ENCODE data around the gene CDH11. TPM values are rescaled to one million over a fixed set of nuclear protein-coding genes. Genes with fewer than 3 reads are reported as not detected.

The CDH11 gene
- total and polyA plus RNA-seq, 2 experiments from 2014 or later = 3.5 to 19.6 TPM

DNA sequence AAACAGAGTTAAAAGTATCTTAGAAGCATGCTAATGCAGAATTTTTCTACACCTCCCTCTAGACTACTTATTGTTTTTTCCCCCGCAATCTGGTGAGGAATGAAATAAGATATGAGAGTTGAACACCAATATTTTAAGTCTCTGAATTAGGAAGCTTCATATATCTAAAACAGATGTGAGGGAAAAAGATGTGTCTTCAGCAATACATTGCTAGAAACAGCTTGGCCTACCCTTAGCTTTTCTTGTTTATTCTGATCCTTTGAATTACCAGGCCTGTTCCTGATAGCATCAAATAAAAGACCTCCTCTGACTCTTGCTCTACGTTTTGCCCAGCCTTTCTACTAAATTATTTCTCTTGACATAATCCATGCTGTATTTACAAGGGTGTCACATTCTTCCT lies 221.8 kb downstream of the CDH11 start:
- ATAC-seq (no peak), DNase-seq (ENCODE audit: low spot score) (no peak)
- Histone ChIP-seq H3K27me3 (ENCODE audit: insufficient read depth) (no peaks in the 10 kb centered on the region), H3K79me2 (replicated peaks; ENCODE audit: insufficient read depth) (no peaks in the 10 kb centered on the region), H4K20me1 (replicated peaks; ENCODE audit: insufficient read depth) (no peaks in the 10 kb centered on the region), H3K4me1 (ENCODE audit: insufficient read depth) (no peaks in the 10 kb centered on the region), H3K36me3 (ENCODE audit: insufficient read depth) (no peaks in the 10 kb centered on the region), H3K4me3 (no peak overlapping the region), H3K27ac (ENCODE audit: low read depth) (no peak overlapping the region), H3K9me2 (ENCODE audit: insufficient read depth) (peaks cover 6% of the 10 kb centered on the region), H2AFZ (0 out of 2 replicates have a peak overlapping the region, but pooled peaks have one; percentile 8), H3F3A (replicated peaks; ENCODE audit: low read depth) (no peaks in the 10 kb centered on the region), H3K4me2 (no peak overlapping the region)
- Mint-ChIP-seq H3K4me1 (no peaks in the 10 kb centered on the region), H3K4me3 (no peak overlapping the region), H3K27me3 (ENCODE audit: insufficient read depth, low read depth, poor library complexity) (no peaks in the 10 kb centered on the region), H3K36me3 (ENCODE audit: low read depth) (no peaks in the 10 kb centered on the region), H3K9me3 (no peaks in the 10 kb centered on the region), H3K27ac (no peak overlapping the region)
- TF ChIP-seq, protein P1, sequence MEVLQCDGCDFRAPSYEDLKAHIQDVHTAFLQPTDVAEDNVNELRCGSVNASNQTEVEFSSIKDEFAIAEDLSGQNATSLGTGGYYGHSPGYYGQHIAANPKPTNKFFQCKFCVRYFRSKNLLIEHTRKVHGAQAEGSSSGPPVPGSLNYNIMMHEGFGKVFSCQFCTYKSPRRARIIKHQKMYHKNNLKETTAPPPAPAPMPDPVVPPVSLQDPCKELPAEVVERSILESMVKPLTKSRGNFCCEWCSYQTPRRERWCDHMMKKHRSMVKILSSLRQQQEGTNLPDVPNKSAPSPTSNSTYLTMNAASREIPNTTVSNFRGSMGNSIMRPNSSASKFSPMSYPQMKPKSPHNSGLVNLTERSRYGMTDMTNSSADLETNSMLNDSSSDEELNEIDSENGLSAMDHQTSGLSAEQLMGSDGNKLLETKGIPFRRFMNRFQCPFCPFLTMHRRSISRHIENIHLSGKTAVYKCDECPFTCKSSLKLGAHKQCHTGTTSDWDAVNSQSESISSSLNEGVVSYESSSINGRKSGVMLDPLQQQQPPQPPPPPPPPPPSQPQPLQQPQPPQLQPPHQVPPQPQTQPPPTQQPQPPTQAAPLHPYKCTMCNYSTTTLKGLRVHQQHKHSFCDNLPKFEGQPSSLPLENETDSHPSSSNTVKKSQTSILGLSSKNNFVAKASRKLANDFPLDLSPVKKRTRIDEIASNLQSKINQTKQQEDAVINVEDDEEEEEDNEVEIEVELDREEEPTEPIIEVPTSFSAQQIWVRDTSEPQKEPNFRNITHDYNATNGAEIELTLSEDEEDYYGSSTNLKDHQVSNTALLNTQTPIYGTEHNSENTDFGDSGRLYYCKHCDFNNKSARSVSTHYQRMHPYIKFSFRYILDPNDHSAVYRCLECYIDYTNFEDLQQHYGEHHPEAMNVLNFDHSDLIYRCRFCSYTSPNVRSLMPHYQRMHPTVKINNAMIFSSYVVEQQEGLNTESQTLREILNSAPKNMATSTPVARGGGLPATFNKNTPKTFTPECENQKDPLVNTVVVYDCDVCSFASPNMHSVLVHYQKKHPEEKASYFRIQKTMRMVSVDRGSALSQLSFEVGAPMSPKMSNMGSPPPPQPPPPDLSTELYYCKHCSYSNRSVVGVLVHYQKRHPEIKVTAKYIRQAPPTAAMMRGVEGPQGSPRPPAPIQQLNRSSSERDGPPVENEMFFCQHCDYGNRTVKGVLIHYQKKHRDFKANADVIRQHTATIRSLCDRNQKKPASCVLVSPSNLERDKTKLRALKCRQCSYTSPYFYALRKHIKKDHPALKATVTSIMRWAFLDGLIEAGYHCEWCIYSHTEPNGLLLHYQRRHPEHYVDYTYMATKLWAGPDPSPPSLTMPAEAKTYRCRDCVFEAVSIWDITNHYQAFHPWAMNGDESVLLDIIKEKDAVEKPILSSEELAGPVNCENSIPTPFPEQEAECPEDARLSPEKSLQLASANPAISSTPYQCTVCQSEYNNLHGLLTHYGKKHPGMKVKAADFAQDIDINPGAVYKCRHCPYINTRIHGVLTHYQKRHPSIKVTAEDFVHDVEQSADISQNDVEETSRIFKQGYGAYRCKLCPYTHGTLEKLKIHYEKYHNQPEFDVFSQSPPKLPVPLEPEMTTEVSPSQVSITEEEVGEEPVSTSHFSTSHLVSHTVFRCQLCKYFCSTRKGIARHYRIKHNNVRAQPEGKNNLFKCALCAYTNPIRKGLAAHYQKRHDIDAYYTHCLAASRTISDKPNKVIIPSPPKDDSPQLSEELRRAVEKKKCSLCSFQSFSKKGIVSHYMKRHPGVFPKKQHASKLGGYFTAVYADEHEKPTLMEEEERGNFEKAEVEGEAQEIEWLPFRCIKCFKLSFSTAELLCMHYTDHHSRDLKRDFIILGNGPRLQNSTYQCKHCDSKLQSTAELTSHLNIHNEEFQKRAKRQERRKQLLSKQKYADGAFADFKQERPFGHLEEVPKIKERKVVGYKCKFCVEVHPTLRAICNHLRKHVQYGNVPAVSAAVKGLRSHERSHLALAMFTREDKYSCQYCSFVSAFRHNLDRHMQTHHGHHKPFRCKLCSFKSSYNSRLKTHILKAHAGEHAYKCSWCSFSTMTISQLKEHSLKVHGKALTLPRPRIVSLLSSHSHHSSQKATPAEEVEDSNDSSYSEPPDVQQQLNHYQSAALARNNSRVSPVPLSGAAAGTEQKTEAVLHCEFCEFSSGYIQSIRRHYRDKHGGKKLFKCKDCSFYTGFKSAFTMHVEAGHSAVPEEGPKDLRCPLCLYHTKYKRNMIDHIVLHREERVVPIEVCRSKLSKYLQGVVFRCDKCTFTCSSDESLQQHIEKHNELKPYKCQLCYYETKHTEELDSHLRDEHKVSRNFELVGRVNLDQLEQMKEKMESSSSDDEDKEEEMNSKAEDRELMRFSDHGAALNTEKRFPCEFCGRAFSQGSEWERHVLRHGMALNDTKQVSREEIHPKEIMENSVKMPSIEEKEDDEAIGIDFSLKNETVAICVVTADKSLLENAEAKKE (CRISPR knock-in tag; IDR thresholded peaks at IDR 0.05) = no peak
- TF ChIP-seq EZH2phosphoT487 (IDR thresholded peaks at IDR 0.05; ENCODE audit: unreplicated experiment) = no peak
- no peak for TF ChIP-seq NANOG (IDR thresholded peaks at IDR 0.05; ENCODE audit: borderline replicate concordance)
- TF ChIP-seq, protein P2, sequence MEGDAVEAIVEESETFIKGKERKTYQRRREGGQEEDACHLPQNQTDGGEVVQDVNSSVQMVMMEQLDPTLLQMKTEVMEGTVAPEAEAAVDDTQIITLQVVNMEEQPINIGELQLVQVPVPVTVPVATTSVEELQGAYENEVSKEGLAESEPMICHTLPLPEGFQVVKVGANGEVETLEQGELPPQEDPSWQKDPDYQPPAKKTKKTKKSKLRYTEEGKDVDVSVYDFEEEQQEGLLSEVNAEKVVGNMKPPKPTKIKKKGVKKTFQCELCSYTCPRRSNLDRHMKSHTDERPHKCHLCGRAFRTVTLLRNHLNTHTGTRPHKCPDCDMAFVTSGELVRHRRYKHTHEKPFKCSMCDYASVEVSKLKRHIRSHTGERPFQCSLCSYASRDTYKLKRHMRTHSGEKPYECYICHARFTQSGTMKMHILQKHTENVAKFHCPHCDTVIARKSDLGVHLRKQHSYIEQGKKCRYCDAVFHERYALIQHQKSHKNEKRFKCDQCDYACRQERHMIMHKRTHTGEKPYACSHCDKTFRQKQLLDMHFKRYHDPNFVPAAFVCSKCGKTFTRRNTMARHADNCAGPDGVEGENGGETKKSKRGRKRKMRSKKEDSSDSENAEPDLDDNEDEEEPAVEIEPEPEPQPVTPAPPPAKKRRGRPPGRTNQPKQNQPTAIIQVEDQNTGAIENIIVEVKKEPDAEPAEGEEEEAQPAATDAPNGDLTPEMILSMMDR (conservative IDR thresholded peaks at IDR 0.05; ENCODE audit: low read depth in 2 of 2) = no peak
- no peak for TF ChIP-seq CREB1 (CRISPR knock-in tag; IDR thresholded peaks at IDR 0.05; ENCODE audit: low read depth)
- TF ChIP-seq, protein P3, sequence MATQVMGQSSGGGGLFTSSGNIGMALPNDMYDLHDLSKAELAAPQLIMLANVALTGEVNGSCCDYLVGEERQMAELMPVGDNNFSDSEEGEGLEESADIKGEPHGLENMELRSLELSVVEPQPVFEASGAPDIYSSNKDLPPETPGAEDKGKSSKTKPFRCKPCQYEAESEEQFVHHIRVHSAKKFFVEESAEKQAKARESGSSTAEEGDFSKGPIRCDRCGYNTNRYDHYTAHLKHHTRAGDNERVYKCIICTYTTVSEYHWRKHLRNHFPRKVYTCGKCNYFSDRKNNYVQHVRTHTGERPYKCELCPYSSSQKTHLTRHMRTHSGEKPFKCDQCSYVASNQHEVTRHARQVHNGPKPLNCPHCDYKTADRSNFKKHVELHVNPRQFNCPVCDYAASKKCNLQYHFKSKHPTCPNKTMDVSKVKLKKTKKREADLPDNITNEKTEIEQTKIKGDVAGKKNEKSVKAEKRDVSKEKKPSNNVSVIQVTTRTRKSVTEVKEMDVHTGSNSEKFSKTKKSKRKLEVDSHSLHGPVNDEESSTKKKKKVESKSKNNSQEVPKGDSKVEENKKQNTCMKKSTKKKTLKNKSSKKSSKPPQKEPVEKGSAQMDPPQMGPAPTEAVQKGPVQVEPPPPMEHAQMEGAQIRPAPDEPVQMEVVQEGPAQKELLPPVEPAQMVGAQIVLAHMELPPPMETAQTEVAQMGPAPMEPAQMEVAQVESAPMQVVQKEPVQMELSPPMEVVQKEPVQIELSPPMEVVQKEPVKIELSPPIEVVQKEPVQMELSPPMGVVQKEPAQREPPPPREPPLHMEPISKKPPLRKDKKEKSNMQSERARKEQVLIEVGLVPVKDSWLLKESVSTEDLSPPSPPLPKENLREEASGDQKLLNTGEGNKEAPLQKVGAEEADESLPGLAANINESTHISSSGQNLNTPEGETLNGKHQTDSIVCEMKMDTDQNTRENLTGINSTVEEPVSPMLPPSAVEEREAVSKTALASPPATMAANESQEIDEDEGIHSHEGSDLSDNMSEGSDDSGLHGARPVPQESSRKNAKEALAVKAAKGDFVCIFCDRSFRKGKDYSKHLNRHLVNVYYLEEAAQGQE (IDR thresholded peaks at IDR 0.05; ENCODE audit: unreplicated experiment) = no peak
- TF ChIP-seq, protein P4, sequence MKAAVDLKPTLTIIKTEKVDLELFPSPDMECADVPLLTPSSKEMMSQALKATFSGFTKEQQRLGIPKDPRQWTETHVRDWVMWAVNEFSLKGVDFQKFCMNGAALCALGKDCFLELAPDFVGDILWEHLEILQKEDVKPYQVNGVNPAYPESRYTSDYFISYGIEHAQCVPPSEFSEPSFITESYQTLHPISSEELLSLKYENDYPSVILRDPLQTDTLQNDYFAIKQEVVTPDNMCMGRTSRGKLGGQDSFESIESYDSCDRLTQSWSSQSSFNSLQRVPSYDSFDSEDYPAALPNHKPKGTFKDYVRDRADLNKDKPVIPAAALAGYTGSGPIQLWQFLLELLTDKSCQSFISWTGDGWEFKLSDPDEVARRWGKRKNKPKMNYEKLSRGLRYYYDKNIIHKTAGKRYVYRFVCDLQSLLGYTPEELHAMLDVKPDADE (IDR thresholded peaks at IDR 0.05) = no peak
- TF ChIP-seq POLR2AphosphoS5 (IDR thresholded peaks at IDR 0.05; ENCODE audit: low read depth) = no peak
- TF ChIP-seq EZH2 (IDR thresholded peaks at IDR 0.05; ENCODE audit: low read depth, unreplicated experiment) = no peak
- no peak for TF ChIP-seq ZNF114 (CRISPR knock-in tag; IDR thresholded peaks at IDR 0.05)
- TF ChIP-seq JUNB (IDR thresholded peaks at IDR 0.05; ENCODE audit: unreplicated experiment) = no peak
- no peak for TF ChIP-seq ZNF331 (CRISPR knock-in tag; IDR thresholded peaks at IDR 0.05; ENCODE audit: low read depth)
- no peak for TF ChIP-seq STAT1 (IDR thresholded peaks at IDR 0.05; ENCODE audit: unreplicated experiment)
